ENCODE data around the gene TTC23.

Gene TTC23

GRCh38 chr15:99174567-99175395 lies 74.6 kb downstream of the TTC23 start:
- no peak for TF ChIP-seq CTCF (IDR thresholded peaks at IDR 0.05)

- no peak for TF ChIP-seq CTCF (IDR thresholded peaks at IDR 0.05)
These were observed 76.4 kb downstream of the TTC23 start for GRCh38 chr15:99172989-99173388.

GRCh38 chr15:99172171-99172570 lies 77.2 kb downstream of the TTC23 start:
- no peak for TF ChIP-seq CTCF (IDR thresholded peaks at IDR 0.05)

GRCh38 chr15:99170476-99171065 lies 78.8 kb downstream of the TTC23 start:
- TF ChIP-seq CTCF (IDR thresholded peaks at IDR 0.05) = no peak

GRCh38 chr15:99169769-99170311 lies 79.5 kb downstream of the TTC23 start:
- no peak for TF ChIP-seq CTCF (IDR thresholded peaks at IDR 0.05)

- no peak for TF ChIP-seq CTCF (IDR thresholded peaks at IDR 0.05)
These were observed 80.5 kb downstream of the TTC23 start for GRCh38 chr15:99168601-99169580.

- TF ChIP-seq CTCF (IDR thresholded peaks at IDR 0.05) = no peak
These were observed 81.7 kb downstream of the TTC23 start for GRCh38 chr15:99167640-99168039.
